Suprapubic skin (tissue), 4 donors: ENCODE measurements around the gene SPATA3. TPM values are rescaled to one million over a fixed set of nuclear protein-coding genes. Genes with fewer than 3 reads are reported as not detected.

Source experiments
- DNase-seq, 2 donors: peaks; one replicate each; pipeline ENCODE4 v3.0.0-alpha.2; 2019; ENCODE audit warnings: low spot score in 2 of 2
- H3K27ac ChIP-seq: fragments of 200-600 bp; sonication (generic); one replicate; pipeline ENCODE4 v1.5.1; 2019
- H3K27me3 ChIP-seq: fragments of 200-600 bp; sonication (generic); one replicate; pipeline ENCODE4 v1.5.1; 2019
- H3K36me3 ChIP-seq: fragments of 200-600 bp; sonication (generic); one replicate; pipeline ENCODE4 v1.5.1; 2019
- H3K4me1 ChIP-seq: fragments of 200-600 bp; sonication (generic); one replicate; pipeline ENCODE4 v1.5.1; 2019
- H3K4me3 ChIP-seq: fragments of 200-600 bp; sonication (generic); one replicate; pipeline ENCODE4 v1.5.1; 2019; ENCODE audit warnings: mild to moderate bottlenecking
- H3K9me3 ChIP-seq: fragments of 200-600 bp; sonication (generic); one replicate; pipeline ENCODE4 v1.5.1; 2019
- CTCF ChIP-seq, 2 donors: fragments of 200-600 bp in 1 of 2; fragments of 450-650 bp in 1 of 2; sonication (generic) in 1 of 2; IDR thresholded peaks; one replicate each; pipeline ENCODE4 v1.5.1; 2016 to 2019; ENCODE audit warnings: antibody characterized with exemption in 2 of 2, mild to moderate bottlenecking in 1 of 2, moderate library complexity in 1 of 2
- EP300 ChIP-seq: sonication (generic); formaldehyde crosslinking; IDR thresholded peaks from one replicate; pipeline ENCODE4 v1.6.1; 2017; ENCODE audit warnings: antibody characterized with exemption
- POLR2A ChIP-seq, 2 donors: fragments of 450-650 bp; IDR thresholded peaks; one replicate each; pipeline ENCODE4 v1.6.1; 2017; ENCODE audit warnings: antibody characterized with exemption in 2 of 2, mild to moderate bottlenecking in 2 of 2, moderate library complexity in 2 of 2
- POLR2AphosphoS5 ChIP-seq, 3 donors: sonication (generic); formaldehyde crosslinking; IDR thresholded peaks; one replicate each; pipeline ENCODE4 v1.6.1; 2017; ENCODE audit warnings: antibody characterized with exemption in 3 of 3
- WGBS: methylation state at CpG from one replicate; pipeline ENCODE4 v1.1.5; 2018; 5-methylcytosine and 5-hydroxymethylcytosine counted together
- total RNA-seq, 4 donors: library from RNA; depleted of rRNA; stranded (reverse); fragments of >200 nt; gene quantifications; one replicate each; pipeline ENCODE4 v1.1.0, GENCODE V29; 2016

SPATA3 gene
- total RNA-seq, 4 donors from 2014 or later: not detected

- Histone ChIP-seq H3K9me3 (no peaks in the 10 kb centered on the region), H3K4me3 (no peak overlapping the region), H3K4me1 (no peaks in the 10 kb centered on the region), H3K36me3 (no peaks in the 10 kb centered on the region), H3K27ac (no peak overlapping the region), H3K27me3 (peaks cover 9% of the 10 kb centered on the region)
- no peak for DNase-seq
- 89% methylated on average over 5 of the region's 5 CpGs for WGBS
- TF ChIP-seq POLR2A (IDR thresholded peaks at IDR 0.05) (no peak), POLR2AphosphoS5 (IDR thresholded peaks at IDR 0.05) (no peak), EP300 (no peak), CTCF (IDR thresholded peaks at IDR 0.05) (no peak)
Observed at GRCh38 chr2:231046916-231047273, 51.0 kb downstream of the SPATA3 start.

GRCh38 chr2:231047274-231047922 lies 51.5 kb downstream of the SPATA3 start:
- H3K4me1 ChIP-seq: peaks cover 3% of the 10 kb centered on the region
- no peaks in the 10 kb centered on the region for H3K36me3 ChIP-seq
- TF ChIP-seq POLR2A (IDR thresholded peaks at IDR 0.05): no peak
- TF ChIP-seq CTCF (IDR thresholded peaks at IDR 0.05): no peak
- no peak for TF ChIP-seq EP300
- TF ChIP-seq POLR2AphosphoS5 (IDR thresholded peaks at IDR 0.05): no peak
- no peaks in the 10 kb centered on the region for H3K9me3 ChIP-seq
- H3K27me3 ChIP-seq: peaks cover 9% of the 10 kb centered on the region
- 61% methylated on average over 5 of the region's 8 CpGs for WGBS
- no peak overlapping the region for H3K27ac ChIP-seq
- H3K4me3 ChIP-seq: no peak overlapping the region
- no peak for DNase-seq

DNA sequence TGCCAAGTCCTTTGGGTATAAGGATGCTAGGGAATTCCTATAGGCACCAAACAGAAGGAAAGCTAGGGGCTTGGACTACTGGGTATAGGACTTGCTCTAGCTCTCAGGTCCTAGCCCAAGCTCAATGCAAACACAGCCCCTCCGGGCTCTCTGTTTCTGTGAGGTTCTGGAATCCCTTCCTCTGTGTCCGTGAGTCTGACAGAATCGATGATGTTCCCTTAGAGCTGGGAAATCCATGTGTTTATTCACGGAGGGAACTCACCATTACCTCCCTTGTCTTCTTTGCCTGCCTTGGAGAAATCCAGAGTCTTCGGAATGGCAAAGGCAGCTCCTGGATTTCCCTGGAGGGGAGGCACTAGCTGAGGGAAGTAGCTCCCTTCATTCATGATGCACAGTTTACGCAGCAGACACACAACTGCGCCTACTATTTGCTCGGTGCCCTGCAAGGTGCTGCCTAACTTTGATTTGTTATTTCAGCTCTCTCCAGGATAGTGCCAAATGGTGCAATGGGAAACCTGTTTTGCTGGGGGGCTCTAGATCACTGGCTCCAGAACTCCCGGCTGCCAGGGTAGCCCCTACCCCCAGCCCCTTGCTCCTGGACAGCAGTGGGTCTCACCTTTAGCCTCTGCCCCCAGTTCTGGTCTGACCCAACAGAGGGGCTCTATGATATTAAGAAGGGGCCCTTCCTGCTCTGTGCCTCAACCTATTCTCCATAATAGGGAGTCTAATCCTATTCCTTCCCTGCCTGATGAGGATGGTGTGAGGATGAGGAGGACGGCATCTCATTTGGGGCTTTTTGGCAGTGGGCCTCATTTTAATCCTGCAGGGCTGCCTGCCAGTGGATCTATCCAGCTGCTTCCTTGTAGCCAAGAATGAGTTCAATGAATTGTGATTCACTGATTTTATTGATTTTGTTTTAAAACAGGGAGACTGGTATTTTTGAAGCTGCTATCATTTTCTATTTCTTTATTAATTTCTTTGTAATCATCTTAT lies 52.3 kb downstream of the SPATA3 start:
- no peak overlapping the region for H3K27ac ChIP-seq
- 72% methylated on average over 10 of the region's 10 CpGs for WGBS
- DNase-seq: no peak
- no peak overlapping the region for H3K4me3 ChIP-seq
- no peaks in the 10 kb centered on the region for H3K36me3 ChIP-seq
- no peak for TF ChIP-seq POLR2A (IDR thresholded peaks at IDR 0.05)
- TF ChIP-seq EP300: no peak
- no peak for TF ChIP-seq CTCF (IDR thresholded peaks at IDR 0.05)
- no peak for TF ChIP-seq POLR2AphosphoS5 (IDR thresholded peaks at IDR 0.05)
- peaks cover 9% of the 10 kb centered on the region for H3K4me1 ChIP-seq
- peaks cover 9% of the 10 kb centered on the region for H3K27me3 ChIP-seq
- H3K9me3 ChIP-seq: no peaks in the 10 kb centered on the region

DNA sequence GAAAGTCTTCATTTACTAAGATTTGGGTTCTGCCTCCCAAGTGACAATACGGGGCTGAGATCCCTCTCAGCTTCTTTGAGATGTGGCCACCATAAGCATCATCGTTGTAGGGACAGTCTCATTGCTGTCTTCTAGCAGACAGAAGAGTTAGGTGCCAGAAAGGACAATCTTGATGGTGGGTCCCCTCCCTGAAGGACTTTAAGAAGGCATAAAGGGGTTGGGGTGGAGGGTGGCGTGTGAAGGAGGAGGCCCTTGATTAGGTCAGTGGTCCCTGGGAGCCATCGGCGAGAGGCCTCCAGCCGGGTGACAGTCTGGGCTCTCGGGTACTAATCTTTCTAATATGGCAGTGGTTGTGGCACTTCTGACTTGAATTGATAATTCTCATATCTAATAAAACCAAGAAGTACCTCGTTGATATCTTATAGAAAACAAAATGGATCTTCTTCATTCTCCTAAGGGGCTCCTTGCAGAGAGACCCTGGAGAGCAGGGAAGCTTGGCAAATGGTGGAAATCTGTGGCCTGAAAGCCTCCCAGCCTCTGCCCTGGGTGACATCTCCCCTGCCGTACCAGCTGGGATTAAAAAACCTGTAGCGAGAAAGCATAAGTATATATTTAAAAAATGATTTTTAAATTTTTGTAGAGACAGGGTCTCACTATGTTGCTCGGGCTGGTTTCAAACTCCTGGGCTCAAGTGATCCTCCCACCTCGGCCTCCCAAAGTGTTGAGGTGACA lies 53.5 kb downstream of the SPATA3 start:
- 88% methylated on average over 12 of the region's 12 CpGs for WGBS

More for the DNA sequence above, 53.5 kb downstream of the SPATA3 start:
- no peak for DNase-seq
- no peaks in the 10 kb centered on the region for H3K36me3 ChIP-seq
- no peaks in the 10 kb centered on the region for H3K9me3 ChIP-seq
- H3K4me1 ChIP-seq: peaks cover 10% of the 10 kb centered on the region
- TF ChIP-seq EP300: no peak
- no peak for TF ChIP-seq POLR2A (IDR thresholded peaks at IDR 0.05)
- no peak for TF ChIP-seq CTCF (IDR thresholded peaks at IDR 0.05)
- no peak for TF ChIP-seq POLR2AphosphoS5 (IDR thresholded peaks at IDR 0.05)
- no peak overlapping the region for H3K4me3 ChIP-seq
- peaks cover 9% of the 10 kb centered on the region for H3K27me3 ChIP-seq
- H3K27ac ChIP-seq: no peak overlapping the region
